Right lobe of liver (tissue), 4 donors: ENCODE measurements around the gene ELAC1.

Source experiments
- CTCF ChIP-seq, 4 donors: fragments of 200-600 bp in 3 of 4; fragments of 450-650 bp in 1 of 4; IDR thresholded peaks; one replicate each; pipeline versions ENCODE4 v1.5.1 to v1.8.0; 2016 to 2022; ENCODE audit warnings: antibody characterized with exemption in 4 of 4, mild to moderate bottlenecking in 2 of 4
- POLR2A ChIP-seq: fragments of 450-650 bp; IDR thresholded peaks from one replicate; pipeline ENCODE4 v1.6.1; 2017; ENCODE audit warnings: antibody characterized with exemption, mild to moderate bottlenecking
- donor health status: DM: no; HTN: no; CAD: no.
- donor health status: DM: no; HTN: no; CAD: no.
- donor health status: DM: no; HTN: yes; CAD: no.

DNA sequence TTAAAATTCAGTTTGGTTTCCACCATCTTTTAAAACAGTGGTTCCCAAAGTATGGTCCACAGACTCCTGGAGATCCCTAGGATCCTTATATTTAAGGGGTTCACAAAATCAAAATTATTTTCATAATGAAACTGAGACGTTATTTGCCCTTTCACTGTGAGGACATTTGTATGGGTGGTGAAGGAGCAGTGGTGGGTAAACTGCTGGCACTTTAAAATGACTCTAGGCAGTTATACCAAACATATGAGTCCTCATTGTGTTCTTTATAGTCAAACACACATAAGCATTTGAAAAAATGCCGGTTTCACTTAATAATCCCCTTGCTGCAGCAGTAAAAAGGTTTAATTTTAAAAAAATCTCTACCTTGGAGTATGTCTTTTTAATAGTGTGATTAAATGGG is 69.4 kb downstream of the ELAC1 start:
- TF ChIP-seq CTCF (IDR thresholded peaks at IDR 0.05) (no peak), POLR2A (no peak)
